ENCODE measurements around the gene CENPP.

- no peak for TF ChIP-seq GATA3 (IDR thresholded peaks at IDR 0.05; ENCODE audit: low read depth, low read length)
- no peak for TF ChIP-seq GATA2 (IDR thresholded peaks at IDR 0.05; ENCODE audit: low read depth, low read length)
Observed at GRCh38 chr9:92513349-92513748, 187.6 kb downstream of the CENPP start.

Data from SH-SY5Y (cell line).